ENCODE measurements around the gene ZNF560.

The ZNF560 gene

GRCh38 chr19:9435279-9436268 lies 62.8 kb downstream of the ZNF560 start, which contains the start of gene ZNF266:
Gene ZNF266, minus strand, starts transcription at chr19:9435573. Its CDS starts 15,484 bp downstream, at chr19:9420089.
- peak; percentile 89 to 90 for DNase-seq

DNA sequence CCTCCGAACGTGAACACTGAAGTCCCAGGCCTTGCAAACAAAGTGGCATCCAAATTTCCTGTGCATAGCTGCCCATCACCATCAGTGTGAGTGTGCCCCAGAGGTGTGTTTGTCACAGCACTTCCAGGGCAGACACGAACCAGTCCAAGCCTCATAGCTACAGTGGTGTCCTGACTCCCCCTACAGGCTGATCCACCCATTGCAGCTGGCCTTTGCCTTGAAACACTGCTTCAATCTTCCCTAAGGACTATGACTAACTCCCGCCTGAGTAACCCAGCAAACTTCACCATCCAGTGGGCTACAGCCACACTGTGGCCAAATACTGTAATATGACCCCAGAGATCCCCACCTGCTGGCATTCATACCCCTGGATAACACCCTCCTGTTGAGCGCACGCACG lies 66.9 kb downstream of the ZNF560 start:
- peak in 1 of 2 donors; percentile 14 for DNase-seq

- DNase-seq, result no peak
These were observed 68.0 kb downstream of the ZNF560 start for GRCh38 chr19:9430444-9430843.

GRCh38 chr19:9427941-9428340 lies 70.5 kb downstream of the ZNF560 start:
- DNase-seq, result no peak

Data from activated CD4-positive, alpha-beta T cell treated with anti-CD3 and anti-CD28 coated beads for 4 hours (primary cell).